GM12892 (cell line): ENCODE results near the gene EGFL8.

Source experiments
- POLR2A ChIP-seq: IDR thresholded peaks from 2 replicates; pipeline ENCODE4 v1.6.1; 2011; ENCODE audit warnings: low read depth, low read length, control low read depth
- TAF1 ChIP-seq: IDR thresholded peaks from 2 replicates; pipeline ENCODE4 v1.6.1; 2011; ENCODE audit warnings: low read depth, mild to moderate bottlenecking, control low read depth, low read length, borderline replicate concordance

GRCh38 chr6:32181915-32182529, 17.6 kb downstream of the EGFL8 start:
- no peak for TF ChIP-seq POLR2A
- no peak for TF ChIP-seq TAF1
